ENCODE data around the gene DAGLB.
"Not testable (repeated sequence)": the region's sequence is repeated elsewhere in the genome, so short reads cannot be mapped to it uniquely, and the experiment has no call there.

- not testable (repeated sequence) for TF ChIP-seq CTCF (IDR thresholded peaks at IDR 0.05; ENCODE audit: low read depth, low read length, poor library complexity, severe bottlenecking); EZH2phosphoT487 (IDR thresholded peaks at IDR 0.05; ENCODE audit: borderline replicate concordance, low read length)
Measured at GRCh38 chr7:6381846-6382245, 65.9 kb downstream of the DAGLB start.
